ENCODE results near the gene CLEC4A. TPM values are rescaled to one million over a fixed set of nuclear protein-coding genes. Genes with fewer than 3 reads are reported as not detected.

The CLEC4A gene
- total and polyA plus RNA-seq, 2 of the 8 experiments (the other 6 are each of a cell fraction or from before 2014, with no cell fraction given) = 0.41 to 0.44 TPM

- TF ChIP-seq, protein P1, sequence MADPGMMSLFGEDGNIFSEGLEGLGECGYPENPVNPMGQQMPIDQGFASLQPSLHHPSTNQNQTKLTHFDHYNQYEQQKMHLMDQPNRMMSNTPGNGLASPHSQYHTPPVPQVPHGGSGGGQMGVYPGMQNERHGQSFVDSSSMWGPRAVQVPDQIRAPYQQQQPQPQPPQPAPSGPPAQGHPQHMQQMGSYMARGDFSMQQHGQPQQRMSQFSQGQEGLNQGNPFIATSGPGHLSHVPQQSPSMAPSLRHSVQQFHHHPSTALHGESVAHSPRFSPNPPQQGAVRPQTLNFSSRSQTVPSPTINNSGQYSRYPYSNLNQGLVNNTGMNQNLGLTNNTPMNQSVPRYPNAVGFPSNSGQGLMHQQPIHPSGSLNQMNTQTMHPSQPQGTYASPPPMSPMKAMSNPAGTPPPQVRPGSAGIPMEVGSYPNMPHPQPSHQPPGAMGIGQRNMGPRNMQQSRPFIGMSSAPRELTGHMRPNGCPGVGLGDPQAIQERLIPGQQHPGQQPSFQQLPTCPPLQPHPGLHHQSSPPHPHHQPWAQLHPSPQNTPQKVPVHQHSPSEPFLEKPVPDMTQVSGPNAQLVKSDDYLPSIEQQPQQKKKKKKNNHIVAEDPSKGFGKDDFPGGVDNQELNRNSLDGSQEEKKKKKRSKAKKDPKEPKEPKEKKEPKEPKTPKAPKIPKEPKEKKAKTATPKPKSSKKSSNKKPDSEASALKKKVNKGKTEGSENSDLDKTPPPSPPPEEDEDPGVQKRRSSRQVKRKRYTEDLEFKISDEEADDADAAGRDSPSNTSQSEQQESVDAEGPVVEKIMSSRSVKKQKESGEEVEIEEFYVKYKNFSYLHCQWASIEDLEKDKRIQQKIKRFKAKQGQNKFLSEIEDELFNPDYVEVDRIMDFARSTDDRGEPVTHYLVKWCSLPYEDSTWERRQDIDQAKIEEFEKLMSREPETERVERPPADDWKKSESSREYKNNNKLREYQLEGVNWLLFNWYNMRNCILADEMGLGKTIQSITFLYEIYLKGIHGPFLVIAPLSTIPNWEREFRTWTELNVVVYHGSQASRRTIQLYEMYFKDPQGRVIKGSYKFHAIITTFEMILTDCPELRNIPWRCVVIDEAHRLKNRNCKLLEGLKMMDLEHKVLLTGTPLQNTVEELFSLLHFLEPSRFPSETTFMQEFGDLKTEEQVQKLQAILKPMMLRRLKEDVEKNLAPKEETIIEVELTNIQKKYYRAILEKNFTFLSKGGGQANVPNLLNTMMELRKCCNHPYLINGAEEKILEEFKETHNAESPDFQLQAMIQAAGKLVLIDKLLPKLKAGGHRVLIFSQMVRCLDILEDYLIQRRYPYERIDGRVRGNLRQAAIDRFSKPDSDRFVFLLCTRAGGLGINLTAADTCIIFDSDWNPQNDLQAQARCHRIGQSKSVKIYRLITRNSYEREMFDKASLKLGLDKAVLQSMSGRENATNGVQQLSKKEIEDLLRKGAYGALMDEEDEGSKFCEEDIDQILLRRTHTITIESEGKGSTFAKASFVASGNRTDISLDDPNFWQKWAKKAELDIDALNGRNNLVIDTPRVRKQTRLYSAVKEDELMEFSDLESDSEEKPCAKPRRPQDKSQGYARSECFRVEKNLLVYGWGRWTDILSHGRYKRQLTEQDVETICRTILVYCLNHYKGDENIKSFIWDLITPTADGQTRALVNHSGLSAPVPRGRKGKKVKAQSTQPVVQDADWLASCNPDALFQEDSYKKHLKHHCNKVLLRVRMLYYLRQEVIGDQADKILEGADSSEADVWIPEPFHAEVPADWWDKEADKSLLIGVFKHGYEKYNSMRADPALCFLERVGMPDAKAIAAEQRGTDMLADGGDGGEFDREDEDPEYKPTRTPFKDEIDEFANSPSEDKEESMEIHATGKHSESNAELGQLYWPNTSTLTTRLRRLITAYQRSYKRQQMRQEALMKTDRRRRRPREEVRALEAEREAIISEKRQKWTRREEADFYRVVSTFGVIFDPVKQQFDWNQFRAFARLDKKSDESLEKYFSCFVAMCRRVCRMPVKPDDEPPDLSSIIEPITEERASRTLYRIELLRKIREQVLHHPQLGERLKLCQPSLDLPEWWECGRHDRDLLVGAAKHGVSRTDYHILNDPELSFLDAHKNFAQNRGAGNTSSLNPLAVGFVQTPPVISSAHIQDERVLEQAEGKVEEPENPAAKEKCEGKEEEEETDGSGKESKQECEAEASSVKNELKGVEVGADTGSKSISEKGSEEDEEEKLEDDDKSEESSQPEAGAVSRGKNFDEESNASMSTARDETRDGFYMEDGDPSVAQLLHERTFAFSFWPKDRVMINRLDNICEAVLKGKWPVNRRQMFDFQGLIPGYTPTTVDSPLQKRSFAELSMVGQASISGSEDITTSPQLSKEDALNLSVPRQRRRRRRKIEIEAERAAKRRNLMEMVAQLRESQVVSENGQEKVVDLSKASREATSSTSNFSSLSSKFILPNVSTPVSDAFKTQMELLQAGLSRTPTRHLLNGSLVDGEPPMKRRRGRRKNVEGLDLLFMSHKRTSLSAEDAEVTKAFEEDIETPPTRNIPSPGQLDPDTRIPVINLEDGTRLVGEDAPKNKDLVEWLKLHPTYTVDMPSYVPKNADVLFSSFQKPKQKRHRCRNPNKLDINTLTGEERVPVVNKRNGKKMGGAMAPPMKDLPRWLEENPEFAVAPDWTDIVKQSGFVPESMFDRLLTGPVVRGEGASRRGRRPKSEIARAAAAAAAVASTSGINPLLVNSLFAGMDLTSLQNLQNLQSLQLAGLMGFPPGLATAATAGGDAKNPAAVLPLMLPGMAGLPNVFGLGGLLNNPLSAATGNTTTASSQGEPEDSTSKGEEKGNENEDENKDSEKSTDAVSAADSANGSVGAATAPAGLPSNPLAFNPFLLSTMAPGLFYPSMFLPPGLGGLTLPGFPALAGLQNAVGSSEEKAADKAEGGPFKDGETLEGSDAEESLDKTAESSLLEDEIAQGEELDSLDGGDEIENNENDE (IDR thresholded peaks at IDR 0.05; ENCODE audit: insufficient replicate concordance, low read length) = no peak
- no peak for TF ChIP-seq SIRT6 (IDR thresholded peaks at IDR 0.05; ENCODE audit: low read length)
- no peak for TF ChIP-seq SIN3A (conservative IDR thresholded peaks at IDR 0.05 in 1 of 2, IDR thresholded peaks at IDR 0.05 in 1 of 2; ENCODE audit: low read depth in 1 of 2, low read length in 2 of 2)
Measured at GRCh38 chr12:8099235-8099634, 24.2 kb upstream of the CLEC4A start (continued).
